ENCODE results near the gene SLC25A21.
"Not testable (repeated sequence)": the region's sequence is repeated elsewhere in the genome, so short reads cannot be mapped to it uniquely, and the experiment has no call there.

Gene SLC25A21

DNA sequence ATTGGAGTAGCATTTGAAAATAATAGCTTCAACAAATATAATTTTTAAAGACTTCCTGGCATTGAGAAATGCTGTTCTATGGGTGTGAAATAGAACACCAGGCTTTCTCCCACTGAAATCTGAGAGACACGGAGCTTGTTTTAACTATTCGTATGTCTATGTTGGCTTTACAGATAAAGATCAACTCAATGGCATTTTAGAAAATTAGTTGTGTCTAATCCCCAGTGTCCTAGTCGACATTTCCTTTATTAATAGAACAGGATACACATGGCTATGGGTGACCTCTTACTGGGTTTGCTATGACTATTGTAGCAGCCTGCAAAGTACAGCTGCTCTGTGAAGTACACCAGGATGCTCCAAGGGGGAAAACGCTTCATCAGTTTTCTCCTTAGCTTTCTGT is 159.3 kb downstream of the SLC25A21 start:
- no peaks in the 10 kb centered on the region for H3K27me3 ChIP-seq (ENCODE audit: control insufficient read depth, insufficient read depth, low read length)

GRCh38 chr14:36998686-36999085 is 173.7 kb downstream of the SLC25A21 start:
- no peaks in the 10 kb centered on the region for H3K27me3 ChIP-seq (ENCODE audit: control insufficient read depth, insufficient read depth, low read length)
- no peak overlapping the region for H3K27ac ChIP-seq (ENCODE audit: low read depth, low read length)
- no peaks in the 10 kb centered on the region for H3K36me3 ChIP-seq (ENCODE audit: control insufficient read depth, insufficient read depth, low read length)
- H3K4me3 ChIP-seq (ENCODE audit: low read length), result no peak overlapping the region
- H3K9ac ChIP-seq (ENCODE audit: low read length), result no peak overlapping the region
- H3K4me1 ChIP-seq (ENCODE audit: control insufficient read depth, insufficient read depth, low read length), result no peaks in the 10 kb centered on the region

More for the DNA sequence above, 159.3 kb downstream of the SLC25A21 start:
- no peak overlapping the region for H3K4me3 ChIP-seq (ENCODE audit: low read length)
- H3K4me1 ChIP-seq (ENCODE audit: control insufficient read depth, insufficient read depth, low read length), result no peaks in the 10 kb centered on the region
- H3K9ac ChIP-seq (ENCODE audit: low read length), result no peak overlapping the region
- H3K27ac ChIP-seq (ENCODE audit: low read depth, low read length), result no peak overlapping the region
- H3K36me3 ChIP-seq (ENCODE audit: control insufficient read depth, insufficient read depth, low read length), result no peaks in the 10 kb centered on the region

- H3K9ac ChIP-seq (ENCODE audit: low read length), result no peak overlapping the region
- no peak overlapping the region for H3K27ac ChIP-seq (ENCODE audit: low read depth, low read length)
- H3K4me1 ChIP-seq (ENCODE audit: control insufficient read depth, insufficient read depth, low read length), result no peaks in the 10 kb centered on the region
- no peaks in the 10 kb centered on the region for H3K36me3 ChIP-seq (ENCODE audit: control insufficient read depth, insufficient read depth, low read length)
- no peaks in the 10 kb centered on the region for H3K27me3 ChIP-seq (ENCODE audit: control insufficient read depth, insufficient read depth, low read length)
- no peak overlapping the region for H3K4me3 ChIP-seq (ENCODE audit: low read length)
Measured at GRCh38 chr14:36997843-36998242, 174.6 kb downstream of the SLC25A21 start.

GRCh38 chr14:36996857-36997590 is 175.4 kb downstream of the SLC25A21 start:
- H3K27ac ChIP-seq (ENCODE audit: low read depth, low read length), result no peak overlapping the region
- H3K4me1 ChIP-seq (ENCODE audit: control insufficient read depth, insufficient read depth, low read length), result no peaks in the 10 kb centered on the region
- H3K36me3 ChIP-seq (ENCODE audit: control insufficient read depth, insufficient read depth, low read length), result no peaks in the 10 kb centered on the region
- H3K4me3 ChIP-seq (ENCODE audit: low read length), result no peak overlapping the region
- H3K27me3 ChIP-seq (ENCODE audit: control insufficient read depth, insufficient read depth, low read length), result no peaks in the 10 kb centered on the region
- no peak overlapping the region for H3K9ac ChIP-seq (ENCODE audit: low read length)

- no peak overlapping the region for H3K4me3 ChIP-seq (ENCODE audit: low read length)
- no peaks in the 10 kb centered on the region for H3K27me3 ChIP-seq (ENCODE audit: control insufficient read depth, insufficient read depth, low read length)
- no peaks in the 10 kb centered on the region for H3K36me3 ChIP-seq (ENCODE audit: control insufficient read depth, insufficient read depth, low read length)
- no peak overlapping the region for H3K27ac ChIP-seq (ENCODE audit: low read depth, low read length)
- no peaks in the 10 kb centered on the region for H3K4me1 ChIP-seq (ENCODE audit: control insufficient read depth, insufficient read depth, low read length)
- H3K9ac ChIP-seq (ENCODE audit: low read length), result no peak overlapping the region
Measured at GRCh38 chr14:36996133-36996856, 176.1 kb downstream of the SLC25A21 start.

GRCh38 chr14:36989806-36990205 is 182.6 kb downstream of the SLC25A21 start:
- H3K4me1 ChIP-seq (ENCODE audit: control insufficient read depth, insufficient read depth, low read length), result no peaks in the 10 kb centered on the region
- H3K36me3 ChIP-seq (ENCODE audit: control insufficient read depth, insufficient read depth, low read length), result no peaks in the 10 kb centered on the region
- no peak overlapping the region for H3K27ac ChIP-seq (ENCODE audit: low read depth, low read length)
- no peaks in the 10 kb centered on the region for H3K27me3 ChIP-seq (ENCODE audit: control insufficient read depth, insufficient read depth, low read length)
- no peak overlapping the region for H3K9ac ChIP-seq (ENCODE audit: low read length)
- no peak overlapping the region for H3K4me3 ChIP-seq (ENCODE audit: low read length)

- no peaks in the 10 kb centered on the region for H3K36me3 ChIP-seq (ENCODE audit: control insufficient read depth, insufficient read depth, low read length)
- H3K27me3 ChIP-seq (ENCODE audit: control insufficient read depth, insufficient read depth, low read length), result no peaks in the 10 kb centered on the region
- H3K27ac ChIP-seq (ENCODE audit: low read depth, low read length), result no peak overlapping the region
- no peak overlapping the region for H3K4me3 ChIP-seq (ENCODE audit: low read length)
- no peaks in the 10 kb centered on the region for H3K4me1 ChIP-seq (ENCODE audit: control insufficient read depth, insufficient read depth, low read length)
- H3K9ac ChIP-seq (ENCODE audit: low read length), result no peak overlapping the region
Measured at GRCh38 chr14:36988989-36989388, 183.4 kb downstream of the SLC25A21 start.

- Histone ChIP-seq H3K27me3 (ENCODE audit: control insufficient read depth, insufficient read depth, low read length) (no peaks in the 10 kb centered on the region), H3K4me3 (ENCODE audit: low read length) (no peak overlapping the region), H3K36me3 (ENCODE audit: control insufficient read depth, insufficient read depth, low read length) (no peaks in the 10 kb centered on the region), H3K9ac (ENCODE audit: low read length) (no peak overlapping the region), H3K27ac (ENCODE audit: low read depth, low read length) (no peak overlapping the region), H3K4me1 (ENCODE audit: control insufficient read depth, insufficient read depth, low read length) (no peaks in the 10 kb centered on the region)
Measured at GRCh38 chr14:36988568-36988967, 183.8 kb downstream of the SLC25A21 start.

DNA sequence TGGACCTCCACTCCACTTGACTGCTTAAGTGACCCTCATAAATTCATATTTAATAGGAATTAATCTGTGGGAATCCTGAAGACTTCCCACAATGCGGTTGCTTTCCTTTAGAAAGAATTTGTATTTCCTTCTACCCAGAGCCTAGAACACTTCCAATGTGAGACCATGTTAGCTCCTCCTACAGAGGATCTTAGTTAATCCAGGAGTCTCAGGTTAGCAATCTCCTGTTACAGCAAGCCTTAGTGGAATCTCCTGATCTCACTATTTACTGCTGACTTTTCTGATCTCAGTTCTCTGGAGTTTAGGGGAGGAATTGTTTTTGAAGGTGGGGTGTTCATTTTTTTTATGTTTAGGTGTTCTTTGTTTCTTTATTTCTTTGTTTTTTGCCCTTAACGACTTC is 186.0 kb downstream of the SLC25A21 start:
- Histone ChIP-seq H3K9ac (ENCODE audit: low read length) (no peak overlapping the region), H3K27me3 (ENCODE audit: control insufficient read depth, insufficient read depth, low read length) (no peaks in the 10 kb centered on the region), H3K4me1 (ENCODE audit: control insufficient read depth, insufficient read depth, low read length) (no peaks in the 10 kb centered on the region), H3K27ac (ENCODE audit: low read depth, low read length) (no peak overlapping the region), H3K4me3 (ENCODE audit: low read length) (no peak overlapping the region), H3K36me3 (ENCODE audit: control insufficient read depth, insufficient read depth, low read length) (no peaks in the 10 kb centered on the region)

GRCh38 chr14:36981832-36982529 is 190.4 kb downstream of the SLC25A21 start:
- no peak overlapping the region for H3K4me3 ChIP-seq (ENCODE audit: low read length)

GRCh38 chr14:36980413-36980812 is 192.0 kb downstream of the SLC25A21 start:
- not testable (repeated sequence) for H3K27ac ChIP-seq (ENCODE audit: low read depth, low read length); H3K4me1 ChIP-seq (ENCODE audit: control insufficient read depth, insufficient read depth, low read length); H3K4me3 ChIP-seq (ENCODE audit: low read length); H3K9ac ChIP-seq (ENCODE audit: low read length); H3K27me3 ChIP-seq (ENCODE audit: control insufficient read depth, insufficient read depth, low read length); H3K36me3 ChIP-seq (ENCODE audit: control insufficient read depth, insufficient read depth, low read length)

More at GRCh38 chr14:36981832-36982529, 190.4 kb downstream of the SLC25A21 start:
- Histone ChIP-seq H3K27ac (ENCODE audit: low read depth, low read length) (no peak overlapping the region), H3K27me3 (ENCODE audit: control insufficient read depth, insufficient read depth, low read length) (no peaks in the 10 kb centered on the region), H3K9ac (ENCODE audit: low read length) (no peak overlapping the region), H3K36me3 (ENCODE audit: control insufficient read depth, insufficient read depth, low read length) (no peaks in the 10 kb centered on the region), H3K4me1 (ENCODE audit: control insufficient read depth, insufficient read depth, low read length) (no peaks in the 10 kb centered on the region)

DNA sequence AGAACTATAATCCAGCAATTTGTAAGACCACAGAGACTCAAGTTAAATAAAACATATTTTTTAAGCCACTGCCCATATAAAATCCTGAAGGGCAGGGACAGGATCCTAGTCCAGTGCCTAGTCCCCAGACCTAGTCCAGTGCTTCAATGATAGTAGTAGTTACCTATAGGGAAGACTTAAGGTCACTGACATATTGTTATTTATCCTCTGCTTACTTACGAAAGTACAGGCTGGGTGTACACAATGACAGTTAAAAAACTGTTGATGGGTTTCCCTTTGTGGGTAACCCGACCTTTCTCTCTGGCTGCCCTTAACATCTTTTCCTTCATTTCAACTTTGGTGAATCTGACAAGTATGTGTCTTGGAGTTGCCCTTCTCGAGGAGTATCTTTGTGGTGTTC is 192.5 kb downstream of the SLC25A21 start:
- Histone ChIP-seq H3K4me3 (ENCODE audit: low read length) (no peak overlapping the region), H3K27ac (ENCODE audit: low read depth, low read length) (no peak overlapping the region), H3K27me3 (ENCODE audit: control insufficient read depth, insufficient read depth, low read length) (no peaks in the 10 kb centered on the region), H3K4me1 (ENCODE audit: control insufficient read depth, insufficient read depth, low read length) (no peaks in the 10 kb centered on the region), H3K9ac (ENCODE audit: low read length) (no peak overlapping the region), H3K36me3 (ENCODE audit: control insufficient read depth, insufficient read depth, low read length) (no peaks in the 10 kb centered on the region)
